ENCODE results near the gene AQP4.

- TF ChIP-seq FOXK2 (IDR thresholded peaks at IDR 0.05) (no peak), SUZ12 (IDR thresholded peaks at IDR 0.05) (no peak), NFRKB (IDR thresholded peaks at IDR 0.05) (no peak), FOXM1 (IDR thresholded peaks at IDR 0.05; ENCODE audit: borderline replicate concordance) (no peak), TARDBP (IDR thresholded peaks at IDR 0.05) (no peak), HDGF (IDR thresholded peaks at IDR 0.05; ENCODE audit: borderline replicate concordance) (no peak), BHLHE40 (IDR thresholded peaks at IDR 0.05; ENCODE audit: borderline replicate concordance) (no peak), SP1 (IDR thresholded peaks at IDR 0.05) (no peak), ELF4 (IDR thresholded peaks at IDR 0.05) (no peak), ZNF384 (IDR thresholded peaks at IDR 0.05) (no peak)
These were observed 35.5 kb upstream of the AQP4 start for GRCh38 chr18:26901020-26901419.

Data from HEK293T (cell line).